Natural killer cell treated with Interleukin-12 subunit alpha and Interleukin-12 subunit beta and Interleukin-15 and Interleukin-18, amount 100 ng/mL, for 72 hours (primary cell): ENCODE data around the gene OBSCN. TPM values are rescaled to one million over a fixed set of nuclear protein-coding genes. Genes with fewer than 3 reads are reported as not detected.
A peak's percentile ranks its signal among the peaks of the same experiment; 100 is the strongest.
"Not testable (repeated sequence)": the region's sequence is repeated elsewhere in the genome, so short reads cannot be mapped to it uniquely, and the experiment has no call there.

ENCODE experiments used
- ATAC-seq, 2 donors: fragments of 150-1000 bp; cut with Tn5 transposase in 1 of 2; sonication (Bioruptor Pico), chemical (Tn5 transposase) in 1 of 2; 2 replicates each; pipeline ENCODE4 v1.10.0; 2021
- DNase-seq: peaks from one replicate; pipeline ENCODE4 v3.0.0; 2022; ENCODE audit warnings: low spot score
- H3K27ac Mint-ChIP-seq, 2 donors: 1 replicate in 1 of 2; 2 replicates in 1 of 2; pipeline ENCODE4 v1.8.0; 2022; ENCODE audit warnings: mixed read lengths in 2 of 2, mild to moderate bottlenecking in 1 of 2, moderate library complexity in 1 of 2
- H3K27me3 Mint-ChIP-seq, 2 donors: 1 replicate in 1 of 2; 2 replicates in 1 of 2; pipeline ENCODE4 v1.8.0; 2022; ENCODE audit warnings: mixed read lengths in 2 of 2
- H3K36me3 Mint-ChIP-seq: one replicate; pipeline ENCODE4 v1.8.0; 2022; ENCODE audit warnings: mixed read lengths
- H3K4me1 Mint-ChIP-seq, 2 donors: 1 replicate in 1 of 2; 2 replicates in 1 of 2; pipeline ENCODE4 v1.8.0; 2022; ENCODE audit warnings: low read depth in 2 of 2, mixed read lengths in 2 of 2, mild to moderate bottlenecking in 1 of 2
- H3K4me3 Mint-ChIP-seq: one replicate; pipeline ENCODE4 v1.8.0; 2022; ENCODE audit warnings: mixed read lengths
- H3K9me3 Mint-ChIP-seq: 2 replicates; pipeline ENCODE4 v1.8.0; 2022; ENCODE audit warnings: mixed read lengths
- total RNA-seq, 2 donors: library from RNA; stranded (reverse); gene quantifications; one replicate each; pipeline ENCODE4 v1.2.3, GENCODE V29; 2022

OBSCN gene
- total RNA-seq, 2 donors from 2014 or later = 6.4 to 12.3 TPM

- Mint-ChIP-seq H3K36me3 (peaks cover 8% of the 10 kb centered on the region), H3K4me3 (no peak overlapping the region), H3K4me1 (no peaks in the 10 kb centered on the region), H3K27me3 (peaks cover 0 to under 1% of the 10 kb centered on the region in 2 donors), H3K9me3 (no peaks in the 10 kb centered on the region), H3K27ac (no peak overlapping the region)
- ATAC-seq (no peak), DNase-seq (no peak)
These were observed 23.3 kb downstream of the OBSCN start for GRCh38 chr1:228231189-228231588.

GRCh38 chr1:228233136-228233535, 25.3 kb downstream of the OBSCN start:
- ATAC-seq = no peak
- peaks cover 0 to 9% of the 10 kb centered on the region in 2 donors for H3K27me3 Mint-ChIP-seq
- H3K9me3 Mint-ChIP-seq = no peaks in the 10 kb centered on the region
- DNase-seq = no peak
- no peak overlapping the region for H3K27ac Mint-ChIP-seq
- H3K4me1 Mint-ChIP-seq = peaks cover 4 to 7% of the 10 kb centered on the region in 2 donors
- no peak overlapping the region for H3K4me3 Mint-ChIP-seq
- H3K36me3 Mint-ChIP-seq = peaks cover 12% of the 10 kb centered on the region

- Mint-ChIP-seq H3K36me3 (peaks cover 12% of the 10 kb centered on the region), H3K4me1 (peaks cover 4 to 7% of the 10 kb centered on the region in 2 donors), H3K9me3 (no peaks in the 10 kb centered on the region), H3K27ac (no peak overlapping the region), H3K27me3 (peaks cover 0 to 9% of the 10 kb centered on the region in 2 donors), H3K4me3 (no peak overlapping the region)
- ATAC-seq (no peak), DNase-seq (no peak)
These were observed 27.1 kb downstream of the OBSCN start for GRCh38 chr1:228234921-228235320.

GRCh38 chr1:228236744-228237143, 28.9 kb downstream of the OBSCN start:
- Mint-ChIP-seq H3K27ac (no peak overlapping the region), H3K9me3 (peaks cover 8% of the 10 kb centered on the region), H3K4me1 (peaks cover 4 to 7% of the 10 kb centered on the region in 2 donors), H3K27me3 (peaks cover 0 to 9% of the 10 kb centered on the region in 2 donors), H3K36me3 (peaks cover 23% of the 10 kb centered on the region), H3K4me3 (no peak overlapping the region)
- ATAC-seq (peak; percentile 53 to 61), DNase-seq (peak; percentile 66)

- H3K27ac Mint-ChIP-seq = no peak overlapping the region
- H3K9me3 Mint-ChIP-seq = peaks cover 8% of the 10 kb centered on the region
- no peak for ATAC-seq
- peaks cover 34% of the 10 kb centered on the region for H3K36me3 Mint-ChIP-seq
- H3K4me1 Mint-ChIP-seq = peaks cover 4 to 7% of the 10 kb centered on the region in 2 donors
- peaks cover 0 to 9% of the 10 kb centered on the region in 2 donors for H3K27me3 Mint-ChIP-seq
- no peak overlapping the region for H3K4me3 Mint-ChIP-seq
- no peak for DNase-seq
These were observed 30.2 kb downstream of the OBSCN start for GRCh38 chr1:228238007-228238406.

- no peak for ATAC-seq
- Mint-ChIP-seq H3K9me3 (peaks cover 8% of the 10 kb centered on the region), H3K27ac (no peak overlapping the region), H3K27me3 (peaks cover 0 to 9% of the 10 kb centered on the region in 2 donors), H3K36me3 (peaks cover 32% of the 10 kb centered on the region), H3K4me3 (no peak overlapping the region), H3K4me1 (peaks cover 4 to 7% of the 10 kb centered on the region in 2 donors)
- no peak for DNase-seq
These were observed 30.6 kb downstream of the OBSCN start for GRCh38 chr1:228238461-228238860.

GRCh38 chr1:228240411-228241240, 32.8 kb downstream of the OBSCN start:
- Mint-ChIP-seq H3K36me3 (peaks cover 42% of the 10 kb centered on the region), H3K27me3 (peaks cover 0 to 9% of the 10 kb centered on the region in 2 donors), H3K4me1 (peaks cover 4 to 7% of the 10 kb centered on the region in 2 donors), H3K27ac (no peak overlapping the region), H3K4me3 (no peak overlapping the region), H3K9me3 (peaks cover 8% of the 10 kb centered on the region)
- peak; percentile 56 for DNase-seq
- no peak for ATAC-seq

GRCh38 chr1:228241259-228241658, 33.4 kb downstream of the OBSCN start:
- H3K36me3 Mint-ChIP-seq = peaks cover 48% of the 10 kb centered on the region
- ATAC-seq (peak in 1 of 2 donors; percentile 27), DNase-seq (no peak)
- H3K27me3 Mint-ChIP-seq = peaks cover 0 to 8% of the 10 kb centered on the region in 2 donors
- H3K27ac Mint-ChIP-seq = no peak overlapping the region
- H3K4me3 Mint-ChIP-seq = no peak overlapping the region
- peaks cover 13% of the 10 kb centered on the region for H3K9me3 Mint-ChIP-seq
- peaks cover 4 to 7% of the 10 kb centered on the region in 2 donors for H3K4me1 Mint-ChIP-seq

- Mint-ChIP-seq H3K4me1 (no peaks in the 10 kb centered on the region), H3K4me3 (no peak overlapping the region), H3K27ac (no peak overlapping the region), H3K36me3 (peaks cover 46% of the 10 kb centered on the region), H3K9me3 (peaks cover 15% of the 10 kb centered on the region), H3K27me3 (no peaks in the 10 kb centered on the region)
- no peak for ATAC-seq
- no peak for DNase-seq
These were observed 34.6 kb downstream of the OBSCN start for GRCh38 chr1:228242409-228242808.

GRCh38 chr1:228243093-228243492, 35.2 kb downstream of the OBSCN start:
- peaks cover 15% of the 10 kb centered on the region for H3K9me3 Mint-ChIP-seq
- no peak overlapping the region for H3K27ac Mint-ChIP-seq

GRCh38 chr1:228243989-228244388, 36.1 kb downstream of the OBSCN start:
- Mint-ChIP-seq H3K9me3 (peaks cover 15% of the 10 kb centered on the region), H3K36me3 (peaks cover 46% of the 10 kb centered on the region)
- H3K4me3 Mint-ChIP-seq, ATAC-seq, DNase-seq, H3K4me1 Mint-ChIP-seq, H3K27me3 Mint-ChIP-seq, H3K27ac Mint-ChIP-seq: not testable (repeated sequence)

More at GRCh38 chr1:228243093-228243492, 35.2 kb downstream of the OBSCN start:
- DNase-seq = no peak
- no peaks in the 10 kb centered on the region for H3K4me1 Mint-ChIP-seq
- no peaks in the 10 kb centered on the region for H3K27me3 Mint-ChIP-seq
- ATAC-seq = no peak
- no peak overlapping the region for H3K4me3 Mint-ChIP-seq
- peaks cover 46% of the 10 kb centered on the region for H3K36me3 Mint-ChIP-seq

- DNase-seq = no peak
- no peak for ATAC-seq
- H3K27me3 Mint-ChIP-seq = no peaks in the 10 kb centered on the region
- H3K4me1 Mint-ChIP-seq = no peaks in the 10 kb centered on the region
- no peak overlapping the region for H3K4me3 Mint-ChIP-seq
- no peak overlapping the region for H3K27ac Mint-ChIP-seq
- H3K36me3 Mint-ChIP-seq = peaks cover 46% of the 10 kb centered on the region
- H3K9me3 Mint-ChIP-seq = peaks cover 15% of the 10 kb centered on the region
These were observed 37.3 kb downstream of the OBSCN start for GRCh38 chr1:228245111-228245510.

GRCh38 chr1:228246216-228246900, 38.5 kb downstream of the OBSCN start:
- Mint-ChIP-seq H3K27ac (no peak overlapping the region), H3K36me3 (peaks cover 39% of the 10 kb centered on the region), H3K27me3 (no peaks in the 10 kb centered on the region), H3K4me3 (no peak overlapping the region), H3K4me1 (no peaks in the 10 kb centered on the region), H3K9me3 (peaks cover 9% of the 10 kb centered on the region)
- ATAC-seq (no peak), DNase-seq (no peak)
